Endodermal cell (in vitro differentiated cells): ENCODE measurements around the gene MAML1. TPM values are rescaled to one million over a fixed set of nuclear protein-coding genes. Genes with fewer than 3 reads are reported as not detected.

Source experiments
- DNase-seq: peaks from one replicate; pipeline ENCODE4 v3.0.0-alpha.2; 2017
- H3K27ac ChIP-seq: 2 replicates; pipeline ENCODE4 v1.5.1; 2013; ENCODE audit warnings: mild to moderate bottlenecking, low read depth, low read length, moderate library complexity
- H3K27me3 ChIP-seq: 2 replicates; pipeline ENCODE4 v1.6.1; 2013; ENCODE audit warnings: mild to moderate bottlenecking, low read length, moderate library complexity; ENCODE audit not compliant: insufficient read depth, control insufficient read depth, poor library complexity, severe bottlenecking
- H3K36me3 ChIP-seq: 2 replicates; pipeline ENCODE4 v1.7.0; 2013; ENCODE audit warnings: mild to moderate bottlenecking, low read length, moderate library complexity; ENCODE audit not compliant: control insufficient read depth, insufficient read depth
- H3K4me1 ChIP-seq: one replicate; pipeline ENCODE4 v1.7.0; 2013; ENCODE audit warnings: low read length; ENCODE audit not compliant: control insufficient read depth, insufficient read depth
- H3K4me3 ChIP-seq: 2 replicates; pipeline ENCODE4 v1.5.1; 2013; ENCODE audit warnings: mild to moderate bottlenecking, low read length, moderate library complexity
- H3K9ac ChIP-seq: 2 replicates; pipeline ENCODE4 v1.6.1; 2013; ENCODE audit warnings: mild to moderate bottlenecking, low read length, moderate library complexity; ENCODE audit not compliant: poor library complexity, severe bottlenecking; ENCODE audit errors: extremely low read depth
- H3K9me3 ChIP-seq: 2 replicates; pipeline ENCODE4 v1.6.1; 2013; ENCODE audit warnings: mild to moderate bottlenecking, low read length, moderate library complexity; ENCODE audit not compliant: control insufficient read depth
- H3K27ac Mint-ChIP-seq: 2 replicates; pipeline ENCODE4 v1.8.0; 2020; ENCODE audit warnings: mixed read lengths
- H3K27me3 Mint-ChIP-seq: 2 replicates; pipeline ENCODE4 v1.8.0; 2021; ENCODE audit warnings: mild to moderate bottlenecking, mixed read lengths; ENCODE audit not compliant: insufficient read depth
- H3K36me3 Mint-ChIP-seq: 2 replicates; pipeline ENCODE4 v1.8.0; 2020; ENCODE audit warnings: low read depth, mixed read lengths
- H3K4me1 Mint-ChIP-seq: 2 replicates; pipeline ENCODE4 v1.8.0; 2020; ENCODE audit warnings: mixed read lengths
- H3K4me3 Mint-ChIP-seq: 2 replicates; pipeline ENCODE4 v1.8.0; 2020; ENCODE audit warnings: mild to moderate bottlenecking, moderate library complexity, mixed read lengths
- H3K9me3 Mint-ChIP-seq: 2 replicates; pipeline ENCODE4 v1.8.0; 2020; ENCODE audit warnings: mild to moderate bottlenecking, mixed read lengths
- CTCF ChIP-seq: fragments of 200-600 bp; sonication (generic); conservative IDR thresholded peaks from 2 replicates; pipeline ENCODE4 v1.5.0; 2021; ENCODE audit warnings: antibody characterized with exemption, mild to moderate bottlenecking
- WGBS, 2 experiments: methylation state at CpG; one replicate each; pipeline versions ENCODE4 v1.1.5 to v1.1.7; 2013; ENCODE audit warnings: missing lambda C conversion rate in 2 of 2, mixed read lengths in 1 of 2; ENCODE audit not compliant: insufficient coverage in 1 of 2, insufficient read length in 1 of 2; 5-methylcytosine and 5-hydroxymethylcytosine counted together
- total RNA-seq, 2 donors: library from RNA; stranded (reverse); fragmentation: NEBNext Ultra II Directional in 1 of 2; extraction: Animal tissue kit (Norgen Biotek cat#: 25700) in 1 of 2; gene quantifications; 2 replicates in 1 of 2; 3 replicates in 1 of 2; pipeline ENCODE4 v1.2.1, GENCODE V29; 2021

The MAML1 gene
- total RNA-seq, 2 donors from 2014 or later = 38.9 to 41.4 TPM

- WGBS, 2 experiments = 92 to 93% methylated on average over 17 to 21 of the region's 21 CpGs
- peak; percentile 34 for DNase-seq
Measured at GRCh38 chr5:179796877-179797608, 64.4 kb downstream of the MAML1 start.

GRCh38 chr5:179797741-179798140, 65.1 kb downstream of the MAML1 start:
- Histone ChIP-seq H3K9ac (no peak overlapping the region), H3K4me3 (no peak overlapping the region), H3K27me3 (no peaks in the 10 kb centered on the region), H3K9me3 (no peaks in the 10 kb centered on the region), H3K36me3 (peaks cover 43% of the 10 kb centered on the region), H3K27ac (no peak overlapping the region), H3K4me1 (peaks cover 5% of the 10 kb centered on the region)
- Mint-ChIP-seq H3K36me3 (peaks cover 27% of the 10 kb centered on the region), H3K9me3 (no peaks in the 10 kb centered on the region), H3K27ac (no peak overlapping the region), H3K4me3 (no peak overlapping the region), H3K27me3 (no peaks in the 10 kb centered on the region), H3K4me1 (peaks cover 7% of the 10 kb centered on the region)
- 91 to 96% methylated on average over 25 to 30 of the region's 30 CpGs for WGBS, 2 experiments
- DNase-seq = peak; percentile 31
- TF ChIP-seq CTCF = no peak

More at GRCh38 chr5:179796877-179797608, 64.4 kb downstream of the MAML1 start:
- H3K9me3 ChIP-seq = no peaks in the 10 kb centered on the region
- H3K9ac ChIP-seq = no peak overlapping the region
- H3K4me1 Mint-ChIP-seq = peaks cover 7% of the 10 kb centered on the region
- peaks cover 41% of the 10 kb centered on the region for H3K36me3 ChIP-seq
- H3K27ac ChIP-seq = no peak overlapping the region
- no peaks in the 10 kb centered on the region for H3K9me3 Mint-ChIP-seq
- peak overlapping the region; percentile 27 for H3K27ac Mint-ChIP-seq
- peak overlapping the region; percentile 69 for H3K4me3 ChIP-seq
- H3K27me3 Mint-ChIP-seq = no peaks in the 10 kb centered on the region
- H3K4me1 ChIP-seq = peaks cover 5% of the 10 kb centered on the region
- TF ChIP-seq CTCF = no peak
- peak overlapping the region; percentile 64 for H3K4me3 Mint-ChIP-seq
- H3K36me3 Mint-ChIP-seq = peaks cover 27% of the 10 kb centered on the region
- no peaks in the 10 kb centered on the region for H3K27me3 ChIP-seq

GRCh38 chr5:179798144-179798770, 65.6 kb downstream of the MAML1 start:
- peaks cover 27% of the 10 kb centered on the region for H3K36me3 Mint-ChIP-seq
- DNase-seq = peak; percentile 38
- Histone ChIP-seq H3K27me3 (no peaks in the 10 kb centered on the region), H3K27ac (no peak overlapping the region), H3K9me3 (no peaks in the 10 kb centered on the region), H3K9ac (no peak overlapping the region), H3K36me3 (peaks cover 47% of the 10 kb centered on the region), H3K4me3 (no peak overlapping the region), H3K4me1 (peaks cover 5% of the 10 kb centered on the region)
- TF ChIP-seq CTCF = no peak
- H3K27ac Mint-ChIP-seq = no peak overlapping the region
- 95 to 99% methylated on average over 11 to 22 of the region's 23 CpGs for WGBS, 2 experiments
- H3K9me3 Mint-ChIP-seq = no peaks in the 10 kb centered on the region
- no peak overlapping the region for H3K4me3 Mint-ChIP-seq
- H3K4me1 Mint-ChIP-seq = peaks cover 7% of the 10 kb centered on the region
- H3K27me3 Mint-ChIP-seq = no peaks in the 10 kb centered on the region
